ENCODE data around the gene SIGLEC9. TPM values are rescaled to one million over a fixed set of nuclear protein-coding genes. Genes with fewer than 3 reads are reported as not detected.

The SIGLEC9 gene
- total RNA-seq, 1 experiment from 2014 or later = not detected

GRCh38 chr19:51127032-51127431 is 2.3 kb downstream of the SIGLEC9 start:
- Histone ChIP-seq H2AFZ (ENCODE audit: low read length) (no peak overlapping the region), H3K79me2 (ENCODE audit: low read length) (no peaks in the 10 kb centered on the region), H3F3A (ENCODE audit: low read length, unreplicated experiment) (no peaks in the 10 kb centered on the region), H3K9me3 (ENCODE audit: low read length) (no peaks in the 10 kb centered on the region), H3K9ac (ENCODE audit: low read length) (no peak overlapping the region), H3K9me2 (replicated peaks; ENCODE audit: low read length) (no peaks in the 10 kb centered on the region), H3K27ac (ENCODE audit: low read length) (no peak overlapping the region), H3K4me3 (ENCODE audit: low read length) (no peak overlapping the region), H3K36me3 (ENCODE audit: low read depth, low read length) (no peaks in the 10 kb centered on the region), H3K27me3 (ENCODE audit: low read length) (no peaks in the 10 kb centered on the region), H3K4me2 (ENCODE audit: low read length) (0 out of 2 replicates have a peak overlapping the region, but pooled peaks have one; percentile 37), H4K20me1 (ENCODE audit: low read length) (no peaks in the 10 kb centered on the region), H3K4me1 (ENCODE audit: insufficient read depth, low read length) (peaks cover 25% of the 10 kb centered on the region)
- POLR2A ChIA-PET (ENCODE audit: unreplicated experiment) = interaction anchor here (0.5 kb wide), 1 partner anchor 452 kb away, joined by 7 read pairs; no protein-coding TSS in a partner anchor
- DNase-seq (no peak), ATAC-seq (no peak)
- no TSS peak for BruUV-seq (replicated peaks)
- CTCF ChIA-PET = no interaction called here
- intact Hi-C loops (cut with micrococcal nuclease) = no loop called here
- TF ChIP-seq EZH2 (IDR thresholded peaks at IDR 0.05; ENCODE audit: low read length, unreplicated experiment) = no peak
- no peak for TF ChIP-seq EZH2phosphoT487 (IDR thresholded peaks at IDR 0.05; ENCODE audit: borderline replicate concordance, low read length)
- TF ChIP-seq, protein P1, sequence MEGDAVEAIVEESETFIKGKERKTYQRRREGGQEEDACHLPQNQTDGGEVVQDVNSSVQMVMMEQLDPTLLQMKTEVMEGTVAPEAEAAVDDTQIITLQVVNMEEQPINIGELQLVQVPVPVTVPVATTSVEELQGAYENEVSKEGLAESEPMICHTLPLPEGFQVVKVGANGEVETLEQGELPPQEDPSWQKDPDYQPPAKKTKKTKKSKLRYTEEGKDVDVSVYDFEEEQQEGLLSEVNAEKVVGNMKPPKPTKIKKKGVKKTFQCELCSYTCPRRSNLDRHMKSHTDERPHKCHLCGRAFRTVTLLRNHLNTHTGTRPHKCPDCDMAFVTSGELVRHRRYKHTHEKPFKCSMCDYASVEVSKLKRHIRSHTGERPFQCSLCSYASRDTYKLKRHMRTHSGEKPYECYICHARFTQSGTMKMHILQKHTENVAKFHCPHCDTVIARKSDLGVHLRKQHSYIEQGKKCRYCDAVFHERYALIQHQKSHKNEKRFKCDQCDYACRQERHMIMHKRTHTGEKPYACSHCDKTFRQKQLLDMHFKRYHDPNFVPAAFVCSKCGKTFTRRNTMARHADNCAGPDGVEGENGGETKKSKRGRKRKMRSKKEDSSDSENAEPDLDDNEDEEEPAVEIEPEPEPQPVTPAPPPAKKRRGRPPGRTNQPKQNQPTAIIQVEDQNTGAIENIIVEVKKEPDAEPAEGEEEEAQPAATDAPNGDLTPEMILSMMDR (conservative IDR thresholded peaks at IDR 0.05; ENCODE audit: low read depth, low read length) = no peak

DNA sequence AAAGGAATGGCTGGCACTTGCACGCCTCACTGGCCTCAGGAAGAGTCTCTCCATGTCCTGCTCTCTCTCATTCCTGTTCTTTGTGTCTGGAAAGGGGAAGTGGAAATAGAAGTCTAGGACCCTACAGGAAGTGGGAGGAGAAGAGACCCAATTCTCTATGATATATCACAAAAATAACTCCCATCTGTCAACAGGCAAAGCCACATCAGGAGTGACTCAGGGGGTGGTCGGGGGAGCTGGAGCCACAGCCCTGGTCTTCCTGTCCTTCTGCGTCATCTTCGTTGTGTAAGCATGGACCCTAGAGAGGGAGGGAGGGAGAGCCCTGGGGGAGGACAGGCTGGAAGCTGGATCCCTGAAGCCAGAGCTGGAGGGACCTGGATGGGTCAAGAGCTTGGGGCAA is 3.0 kb downstream of the SIGLEC9 start:
- ChIA-PET CTCF (no interaction called here), POLR2A (ENCODE audit: unreplicated experiment) (no interaction called here)
- Histone ChIP-seq H3K9ac (ENCODE audit: low read length) (no peak overlapping the region), H3K9me2 (replicated peaks; ENCODE audit: low read length) (no peaks in the 10 kb centered on the region), H4K20me1 (ENCODE audit: low read length) (no peaks in the 10 kb centered on the region), H3K9me3 (ENCODE audit: low read length) (no peaks in the 10 kb centered on the region), H3K4me1 (ENCODE audit: insufficient read depth, low read length) (peaks cover 25% of the 10 kb centered on the region), H3K36me3 (ENCODE audit: low read depth, low read length) (no peaks in the 10 kb centered on the region), H3K27me3 (ENCODE audit: low read length) (no peaks in the 10 kb centered on the region), H3K79me2 (ENCODE audit: low read length) (no peaks in the 10 kb centered on the region), H3F3A (ENCODE audit: low read length, unreplicated experiment) (no peaks in the 10 kb centered on the region), H3K4me2 (ENCODE audit: low read length) (peak overlapping the region; percentile 37; the same call in 1 of the 2 replicates), H2AFZ (ENCODE audit: low read length) (no peak overlapping the region), H3K4me3 (ENCODE audit: low read length) (no peak overlapping the region), H3K27ac (ENCODE audit: low read length) (no peak overlapping the region)
- TF ChIP-seq, protein P1 (conservative IDR thresholded peaks at IDR 0.05; ENCODE audit: low read depth, low read length) = no peak
- no peak for TF ChIP-seq EZH2 (IDR thresholded peaks at IDR 0.05; ENCODE audit: low read length, unreplicated experiment)
- TF ChIP-seq EZH2phosphoT487 (IDR thresholded peaks at IDR 0.05; ENCODE audit: borderline replicate concordance, low read length) = no peak
- DNase-seq (peak; percentile 72), ATAC-seq (peak; percentile 53; the same call in 1 of the 2 replicates)
- intact Hi-C loops (cut with micrococcal nuclease) = no loop called here
- BruUV-seq (replicated peaks) = no TSS peak

GRCh38 chr19:51128227-51128626 is 3.5 kb downstream of the SIGLEC9 start:
- TF ChIP-seq EZH2 (IDR thresholded peaks at IDR 0.05; ENCODE audit: low read length, unreplicated experiment) = no peak
- TF ChIP-seq, protein P1 (conservative IDR thresholded peaks at IDR 0.05; ENCODE audit: low read depth, low read length) = no peak
- no peak for TF ChIP-seq EZH2phosphoT487 (IDR thresholded peaks at IDR 0.05; ENCODE audit: borderline replicate concordance, low read length)
- Histone ChIP-seq H3K79me2 (ENCODE audit: low read length) (no peaks in the 10 kb centered on the region), H3K4me2 (ENCODE audit: low read length) (peak overlapping the region; percentile 37), H3F3A (ENCODE audit: low read length, unreplicated experiment) (no peaks in the 10 kb centered on the region), H3K36me3 (ENCODE audit: low read depth, low read length) (no peaks in the 10 kb centered on the region), H3K9me3 (ENCODE audit: low read length) (no peaks in the 10 kb centered on the region), H2AFZ (ENCODE audit: low read length) (no peak overlapping the region), H3K9me2 (replicated peaks; ENCODE audit: low read length) (no peaks in the 10 kb centered on the region), H4K20me1 (ENCODE audit: low read length) (no peaks in the 10 kb centered on the region), H3K27me3 (ENCODE audit: low read length) (no peaks in the 10 kb centered on the region), H3K4me3 (ENCODE audit: low read length) (no peak overlapping the region), H3K4me1 (ENCODE audit: insufficient read depth, low read length) (peaks cover 25% of the 10 kb centered on the region), H3K9ac (ENCODE audit: low read length) (no peak overlapping the region), H3K27ac (ENCODE audit: low read length) (peak overlapping the region; percentile 16)
- no TSS peak for BruUV-seq (replicated peaks)
- POLR2A ChIA-PET (ENCODE audit: unreplicated experiment) = no interaction called here
- DNase-seq (no peak), ATAC-seq (no peak)
- intact Hi-C loops (cut with micrococcal nuclease) = no loop called here
- CTCF ChIA-PET = no interaction called here

All from PC-3 (cell line).